T-cell (primary cell): ENCODE data around the gene SLC7A6OS. TPM values are rescaled to one million over a fixed set of nuclear protein-coding genes. Genes with fewer than 3 reads are reported as not detected.
A peak's percentile ranks its signal among the peaks of the same experiment; 100 is the strongest.

Experiments used
- ATAC-seq, 4 experiments: fragments of 200-7000 bp in 3 of 4; fragments of 150-1000 bp in 1 of 4; cut with Tn5 transposase; replicated peaks in 1 of 4; 1 replicate in 3 of 4; 2 replicates in 1 of 4; pipeline ENCODE4 v1.10.0; 2021; ENCODE audit warnings: moderate library complexity in 3 of 4, mild to moderate bottlenecking in 2 of 4, moderate number of reproducible peaks in 1 of 4
- CTCF ChIA-PET, 2 donors: fragments of 300-600 bp; sonication (Branson Sonifier 250); formaldehyde crosslinking; loops; one replicate each; lab custom pipeline; 2022; ENCODE audit warnings: antibody characterized with exemption in 2 of 2; lab: Charles Lee
- POLR2A ChIA-PET, 2 donors: fragments of 300-600 bp; sonication (Branson Sonifier 250); formaldehyde crosslinking; loops; one replicate each; lab custom pipeline; 2022; ENCODE audit warnings: antibody characterized with exemption in 2 of 2; lab: Charles Lee
- DNase-seq, 35 experiments: peaks; one replicate each; pipeline versions ENCODE4 v3.0.0 to v3.0.0-alpha.2; 2013 to 2023
- H3K27ac ChIP-seq: one replicate; pipeline ENCODE4 v1.5.1; 2013; ENCODE audit warnings: low read length
- H3K27me3 ChIP-seq, 2 experiments: replicated peaks in 1 of 2; 1 replicate in 1 of 2; 2 replicates in 1 of 2; pipeline versions ENCODE4 v1.6.1 to v1.7.0; 2013; ENCODE audit warnings: low read length in 1 of 2, mixed read lengths in 1 of 2; ENCODE audit not compliant: control insufficient read depth in 2 of 2, insufficient read depth in 2 of 2; ENCODE audit errors: extremely low read depth in 1 of 2
- H3K36me3 ChIP-seq, 2 donors: 1 replicate in 1 of 2; 2 replicates in 1 of 2; pipeline versions ENCODE4 v1.6.1 to v1.7.0; 2013; ENCODE audit warnings: low read length in 1 of 2; ENCODE audit not compliant: control insufficient read depth in 2 of 2, insufficient read depth in 1 of 2; ENCODE audit errors: extremely low read depth in 1 of 2
- H3K4me1 ChIP-seq, 2 experiments: 1 replicate in 1 of 2; 2 replicates in 1 of 2; pipeline versions ENCODE4 v1.6.1 to v1.7.0; 2013; ENCODE audit warnings: low read length in 2 of 2, mixed read lengths in 1 of 2; ENCODE audit not compliant: insufficient read depth in 2 of 2, control insufficient read depth in 1 of 2; ENCODE audit errors: extremely low read depth in 1 of 2
- H3K4me3 ChIP-seq, 2 donors: 1 replicate in 1 of 2; 2 replicates in 1 of 2; pipeline versions ENCODE4 v1.5.1 to v1.7.0; 2013; ENCODE audit warnings: mild to moderate bottlenecking in 2 of 2, low read length in 1 of 2, moderate library complexity in 1 of 2; ENCODE audit not compliant: control insufficient read depth in 1 of 2; ENCODE audit errors: extremely low read depth in 1 of 2
- H3K9me3 ChIP-seq: 2 replicates; pipeline ENCODE4 v1.7.0; 2013
- H3K27ac Mint-ChIP-seq, 2 donors: one replicate each; pipeline ENCODE4 v1.8.0; 2020 to 2021; ENCODE audit warnings: mild to moderate bottlenecking in 2 of 2, mixed read lengths in 2 of 2
- H3K27me3 Mint-ChIP-seq, 2 donors: one replicate each; pipeline ENCODE4 v1.8.0; 2021 to 2022; ENCODE audit warnings: mixed read lengths in 2 of 2
- H3K36me3 Mint-ChIP-seq: one replicate; pipeline ENCODE4 v1.8.0; 2021; ENCODE audit warnings: mixed read lengths
- H3K4me1 Mint-ChIP-seq, 3 donors: one replicate each; pipeline ENCODE4 v1.8.0; 2020 to 2022; ENCODE audit warnings: mixed read lengths in 3 of 3, mild to moderate bottlenecking in 1 of 3
- H3K4me3 Mint-ChIP-seq, 3 donors: one replicate each; pipeline ENCODE4 v1.8.0; 2020 to 2022; ENCODE audit warnings: mild to moderate bottlenecking in 3 of 3, mixed read lengths in 3 of 3, moderate library complexity in 3 of 3
- H3K9me3 Mint-ChIP-seq, 3 donors: one replicate each; pipeline ENCODE4 v1.8.0; 2020 to 2022; ENCODE audit warnings: mixed read lengths in 3 of 3
- WGBS: methylation state at CpG from one replicate; pipeline ENCODE4 v1.1.5; 2013; ENCODE audit warnings: missing lambda C conversion rate; ENCODE audit not compliant: insufficient coverage; 5-methylcytosine and 5-hydroxymethylcytosine counted together
- total RNA-seq, 35 experiments: library from RNA in 6 of 35; stranded (reverse) in 6 of 35; fragments of 120-200 nt in 1 of 35; gene quantifications; one replicate each; pipeline versions ENCODE4 v1.2.1 to v1.2.4 and lab custom pipeline; 2013 to 2026

SLC7A6OS gene
- total RNA-seq (10 to 100 TPM; 42.5 to 50.3 (median 43.9) TPM), total RNA-seq (lab: John Stamatoyannopoulos, UW) (33.5 to 91.0 (median 50.4) reads per million in 29 experiments)
- 31.6 TPM for total RNA-seq (2013)

DNA sequence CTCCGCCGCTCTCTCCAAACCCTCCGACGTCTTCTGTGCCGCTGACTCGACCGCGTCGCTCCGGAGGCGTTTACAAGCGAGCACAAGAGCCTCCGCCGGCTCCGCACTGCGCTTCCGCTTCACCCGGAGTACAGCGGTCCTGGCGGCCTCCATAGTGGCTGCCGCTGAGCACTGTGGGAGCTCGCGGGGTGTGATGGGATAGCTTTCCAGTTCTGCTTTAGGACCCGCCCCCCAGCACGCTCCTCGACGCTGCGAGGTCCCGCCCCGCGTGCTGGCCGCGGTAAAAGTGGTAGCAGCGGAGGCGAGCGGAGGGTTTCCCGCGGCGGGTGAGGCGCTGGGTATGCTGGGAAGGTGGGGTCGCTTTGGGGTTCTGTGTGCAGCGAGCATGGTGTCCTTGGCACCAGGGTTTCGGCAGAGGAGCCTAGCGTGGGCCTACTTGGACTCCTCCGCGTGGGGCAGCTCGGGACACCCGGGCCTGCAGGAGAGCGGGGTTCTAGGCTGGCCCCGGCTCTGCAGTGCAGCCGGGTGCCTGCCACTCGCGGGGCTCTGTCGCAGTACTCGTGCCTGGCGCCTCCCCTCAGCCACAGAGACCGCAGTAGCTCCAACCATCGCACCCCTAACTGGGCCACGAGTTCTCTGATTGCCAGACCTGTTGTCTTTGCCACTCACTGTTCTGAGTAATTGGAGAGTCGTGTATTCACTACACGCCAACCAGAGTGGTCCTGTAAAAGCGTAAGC is at the start of gene SLC7A6OS, which contains the start of gene PRMT7:
TSS of gene SLC7A6OS (minus strand) at position 173 of the 738 bp plus-strand sequence. CDS start at position 153, 20 bp downstream.
TSS of gene PRMT7 (plus strand) at position 246 of the 738 bp plus-strand sequence. CDS start 4,961 bp downstream, outside the sequence.
- peak within 1 kb of the TSS; percentile 97 to 98 for H3K27ac Mint-ChIP-seq
- under 1% methylated on average over 57 of the region's 62 CpGs for WGBS
- DNase-seq (peak; percentile 82 to 96 (median 91)), ATAC-seq (peak; percentile 97 to 100 (median 98))
- Histone ChIP-seq H3K36me3 (peaks cover 6 to 55% of the 10 kb centered on the region in 2 donors), H3K4me1 (peaks cover 23 to 55% of the 10 kb centered on the region in 2 experiments), H3K27me3 (no peaks in the 10 kb centered on the region), H3K27ac (peak within 1 kb of the TSS; percentile 64), H3K4me3 (peak within 1 kb of the TSS; percentile 92 to 94), H3K9me3 (no peaks in the 10 kb centered on the region)
- ChIA-PET CTCF (interaction anchor here (0.5 to 2.7 kb wide), 17 partner anchors 11 to 1371 kb away, joined by 3 to 73 read pairs (median 4); partner anchors contain the start of genes SLC7A6 (in 2 of the 2), NFATC3 (in 1 of the 2) and PLA2G15 (in 1 of the 2)), POLR2A (interaction anchor here (0.6 to 1.4 kb wide), 8 partner anchors 17 to 822 kb away, joined by 3 to 5 read pairs (median 3); partner anchors contain the start of gene SLC7A6 (in 1 of the 2))
- H3K4me3 Mint-ChIP-seq = peak within 1 kb of the TSS; percentile 95 to 99 (median 98)
- H3K36me3 Mint-ChIP-seq = peaks cover 34% of the 10 kb centered on the region
- peaks cover 46 to 61% (median 57%) of the 10 kb centered on the region in 3 donors for H3K4me1 Mint-ChIP-seq
- no peaks in the 10 kb centered on the region for H3K27me3 Mint-ChIP-seq
- H3K9me3 Mint-ChIP-seq = no peaks in the 10 kb centered on the region

DNA sequence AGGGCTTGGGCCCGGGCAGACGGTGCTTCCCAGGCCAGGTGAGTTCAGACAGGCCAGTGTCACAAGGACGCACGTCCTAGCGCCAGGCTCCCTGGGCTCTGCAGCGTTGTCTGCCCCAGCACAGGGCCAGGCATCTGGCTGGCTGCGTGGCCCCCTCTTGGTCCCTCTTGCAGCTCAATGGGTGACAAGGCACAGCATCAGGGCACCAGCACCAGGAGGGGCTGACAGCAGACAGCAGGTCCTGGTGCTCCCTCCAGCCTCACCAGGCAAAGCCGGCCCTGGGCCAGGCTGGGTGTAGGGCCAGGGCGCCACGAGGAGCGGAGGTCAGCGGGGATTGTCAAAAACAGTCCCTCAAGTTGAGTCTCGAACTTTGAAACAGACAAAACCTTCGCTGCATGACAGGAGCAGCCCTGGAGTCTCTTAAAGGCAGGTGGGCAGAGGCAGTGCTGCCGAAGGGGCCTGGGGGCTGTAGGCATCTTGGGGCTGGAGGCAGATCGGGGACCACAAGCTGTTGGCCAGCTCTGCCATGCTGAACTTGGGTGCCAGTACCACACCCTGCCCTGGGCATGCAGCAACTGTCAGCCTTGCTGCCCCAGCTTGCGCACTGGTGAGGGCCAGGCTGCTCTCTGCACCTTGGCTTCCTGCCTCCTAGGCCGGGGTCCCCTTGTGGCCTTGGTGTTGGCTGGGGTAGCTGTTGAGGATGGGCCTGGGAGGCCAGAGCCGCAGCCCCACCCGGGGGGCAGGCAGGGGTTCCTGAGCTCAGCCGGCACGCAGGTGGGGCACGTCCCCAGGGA is 48.8 kb upstream of the SLC7A6OS start:
- no peaks in the 10 kb centered on the region for H3K9me3 Mint-ChIP-seq
- H3K36me3 ChIP-seq = peaks cover 18 to 35% of the 10 kb centered on the region in 2 donors
- no peak overlapping the region for H3K4me3 Mint-ChIP-seq
- CTCF ChIA-PET = no interaction called here
- 96% methylated on average over 20 of the region's 23 CpGs for WGBS
- ATAC-seq (no peak), DNase-seq (no peak)
- peaks cover 0 to 11% of the 10 kb centered on the region in 2 experiments for H3K27me3 ChIP-seq
- H3K4me3 ChIP-seq = no peak overlapping the region
- H3K36me3 Mint-ChIP-seq = peaks cover 15% of the 10 kb centered on the region
- no peak overlapping the region for H3K27ac Mint-ChIP-seq
- POLR2A ChIA-PET = interaction anchor here in 1 of 2 donors (0.6 kb wide), 1 partner anchor 40 kb away, joined by 5 read pairs; no protein-coding TSS in a partner anchor
- peaks cover 37 to 46% (median 39%) of the 10 kb centered on the region in 3 donors for H3K4me1 Mint-ChIP-seq
- H3K27me3 Mint-ChIP-seq = no peaks in the 10 kb centered on the region
- peaks cover 17 to 40% of the 10 kb centered on the region in 2 experiments for H3K4me1 ChIP-seq
- no peaks in the 10 kb centered on the region for H3K9me3 ChIP-seq
- no peak overlapping the region for H3K27ac ChIP-seq

DNA sequence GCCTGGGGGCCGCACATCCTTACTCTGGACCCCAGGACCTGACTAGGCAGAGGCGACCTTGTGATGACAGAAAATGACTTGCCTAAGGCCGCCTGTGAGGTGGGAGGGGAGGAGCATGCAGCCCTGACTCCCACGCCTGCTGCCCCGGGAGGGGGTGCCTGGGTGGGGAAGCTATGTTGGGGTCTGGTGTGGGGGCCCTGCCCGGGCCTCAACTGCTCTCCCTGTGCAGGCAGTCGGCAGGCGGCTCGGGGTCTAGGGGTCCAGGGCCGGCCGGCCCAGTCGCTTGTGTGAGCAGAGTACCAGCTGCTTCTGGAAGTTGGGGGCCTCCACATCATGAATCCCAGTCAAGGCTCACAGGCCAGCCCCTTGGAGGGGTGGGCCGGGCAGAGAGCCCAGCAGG is 48.2 kb upstream of the SLC7A6OS start:
- Histone ChIP-seq H3K4me3 (no peak overlapping the region), H3K36me3 (peaks cover 18 to 41% of the 10 kb centered on the region in 2 donors), H3K9me3 (no peaks in the 10 kb centered on the region), H3K27me3 (peaks cover 0 to 6% of the 10 kb centered on the region in 2 experiments), H3K4me1 (peaks cover 17 to 42% of the 10 kb centered on the region in 2 experiments), H3K27ac (no peak overlapping the region)
- Mint-ChIP-seq H3K36me3 (peaks cover 18% of the 10 kb centered on the region), H3K4me1 (peaks cover 39 to 42% (median 39%) of the 10 kb centered on the region in 3 donors), H3K4me3 (no peak overlapping the region), H3K27me3 (no peaks in the 10 kb centered on the region), H3K9me3 (no peaks in the 10 kb centered on the region), H3K27ac (no peak overlapping the region)
- ChIA-PET POLR2A (no interaction called here), CTCF (no interaction called here)
- ATAC-seq (no peak), DNase-seq (no peak)
- WGBS = 98% methylated on average over 9 of the region's 13 CpGs

DNA sequence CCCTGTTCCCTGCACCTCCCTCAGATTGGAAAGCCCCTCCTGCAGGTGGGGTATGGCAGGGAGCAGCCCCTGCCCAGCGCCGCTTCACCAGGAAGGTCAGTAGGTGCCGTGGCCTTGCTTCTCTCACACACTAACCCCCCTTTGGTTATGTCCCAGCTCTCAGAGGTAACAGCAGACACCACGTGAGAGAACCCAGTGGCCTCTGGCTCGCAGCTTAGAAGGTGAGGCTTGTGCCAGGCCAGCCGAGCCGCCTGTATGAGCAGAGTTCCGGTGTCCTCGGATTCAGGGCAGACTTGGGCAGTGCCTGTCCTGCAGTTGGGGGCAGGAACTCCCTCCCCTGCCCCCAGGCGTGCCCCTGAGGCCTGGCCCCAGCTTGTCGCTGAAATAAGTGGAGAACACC is 47.2 kb upstream of the SLC7A6OS start:
- no peak overlapping the region for H3K4me3 ChIP-seq
- POLR2A ChIA-PET = interaction anchor here in 1 of 2 donors (0.7 kb wide), 1 partner anchor 11 kb away, joined by 3 read pairs; no protein-coding TSS in a partner anchor
- Mint-ChIP-seq H3K9me3 (no peaks in the 10 kb centered on the region), H3K4me3 (peak overlapping the region in 1 of 3 donors; percentile 79), H3K27me3 (no peaks in the 10 kb centered on the region), H3K4me1 (peaks cover 39 to 40% (median 39%) of the 10 kb centered on the region in 3 donors), H3K27ac (no peak overlapping the region), H3K36me3 (peaks cover 27% of the 10 kb centered on the region)
- CTCF ChIA-PET = interaction anchor here in 1 of 2 donors (0.5 kb wide), 1 partner anchor 847 kb away, joined by 3 read pairs; no protein-coding TSS in a partner anchor
- 88% methylated on average over 9 of the region's 11 CpGs for WGBS
- ATAC-seq (no peak), DNase-seq (no peak)
- H3K9me3 ChIP-seq = no peaks in the 10 kb centered on the region
- H3K27ac ChIP-seq = no peak overlapping the region
- peaks cover 0 to 2% of the 10 kb centered on the region in 2 experiments for H3K27me3 ChIP-seq
- peaks cover 17 to 42% of the 10 kb centered on the region in 2 experiments for H3K4me1 ChIP-seq
- H3K36me3 ChIP-seq = peaks cover 23 to 51% of the 10 kb centered on the region in 2 donors

DNA sequence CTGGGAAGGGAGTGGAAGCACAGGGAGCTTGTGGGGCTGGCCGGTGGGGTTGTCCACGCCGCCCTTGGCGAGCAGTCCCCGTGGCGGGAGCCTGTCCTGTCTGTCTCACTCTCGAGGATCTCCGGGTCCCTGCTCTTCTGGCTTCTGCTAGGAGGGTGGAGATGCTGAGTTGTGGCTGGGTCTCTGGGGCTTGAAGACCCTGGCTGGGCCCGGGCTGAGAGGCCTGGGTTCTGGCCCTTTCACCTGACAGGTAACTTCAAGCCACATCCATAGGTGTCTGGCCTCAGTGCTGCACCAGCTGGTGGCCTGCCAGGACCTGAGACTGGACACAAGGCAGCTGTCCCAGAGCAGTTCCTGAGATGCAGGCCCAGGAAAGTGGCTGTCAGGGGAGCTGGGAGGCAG is 46.8 kb upstream of the SLC7A6OS start:
- Mint-ChIP-seq H3K27ac (no peak overlapping the region), H3K4me3 (peak overlapping the region in 1 of 3 donors; percentile 79), H3K36me3 (peaks cover 30% of the 10 kb centered on the region), H3K9me3 (no peaks in the 10 kb centered on the region), H3K27me3 (no peaks in the 10 kb centered on the region), H3K4me1 (peaks cover 39 to 40% (median 39%) of the 10 kb centered on the region in 3 donors)
- H3K4me1 ChIP-seq = peaks cover 17 to 42% of the 10 kb centered on the region in 2 experiments
- ATAC-seq (no peak), DNase-seq (no peak)
- H3K9me3 ChIP-seq = no peaks in the 10 kb centered on the region
- H3K4me3 ChIP-seq = no peak overlapping the region
- POLR2A ChIA-PET = interaction anchor here in 1 of 2 donors (0.7 kb wide), 1 partner anchor 12 kb away, joined by 3 read pairs; no protein-coding TSS in a partner anchor
- CTCF ChIA-PET = interaction anchor here in 1 of 2 donors (0.5 kb wide), 1 partner anchor 847 kb away, joined by 3 read pairs; no protein-coding TSS in a partner anchor
- H3K36me3 ChIP-seq = peaks cover 24 to 55% of the 10 kb centered on the region in 2 donors
- WGBS = 91% methylated on average over 9 of the region's 9 CpGs
- H3K27me3 ChIP-seq = peaks cover 0 to 2% of the 10 kb centered on the region in 2 experiments
- no peak overlapping the region for H3K27ac ChIP-seq
